DND-41 (cell line): Measurements from ENCODE around the gene SLC38A10.
A peak's percentile ranks its signal among the peaks of the same experiment; 100 is the strongest.

ENCODE experiments used
- ATAC-seq: fragments of 200-7000 bp; cut with Tn5 transposase; 3 replicates; pipeline ENCODE4 v1.9.1; 2021; ENCODE audit warnings: low read depth; ENCODE audit not compliant: insufficient read depth
- DNase-seq: peaks from one replicate; pipeline ENCODE4 v3.0.0-alpha.2; 2020
- H2AFZ ChIP-seq: 2 replicates; pipeline ENCODE4 v1.6.0; 2012; ENCODE audit warnings: low read depth, low read length
- H3K27ac ChIP-seq: 2 replicates; pipeline ENCODE4 v1.5.1; 2012; ENCODE audit warnings: low read length, inconsistent platforms
- H3K27me3 ChIP-seq: fragments of 200-600 bp; sonication (generic); 2 replicates; pipeline ENCODE4 v1.6.0; 2012; ENCODE audit warnings: low read length, mild to moderate bottlenecking, inconsistent platforms; ENCODE audit not compliant: insufficient read depth, poor library complexity
- H3K36me3 ChIP-seq: 2 replicates; pipeline ENCODE4 v1.5.1; 2012; ENCODE audit warnings: low read length, inconsistent platforms; ENCODE audit not compliant: insufficient read depth
- H3K4me1 ChIP-seq: 2 replicates; pipeline ENCODE4 v1.5.1; 2012; ENCODE audit warnings: mild to moderate bottlenecking, low read length; ENCODE audit not compliant: insufficient read depth
- H3K4me2 ChIP-seq: 2 replicates; pipeline ENCODE4 v1.6.0; 2012; ENCODE audit warnings: mild to moderate bottlenecking, moderate library complexity, low read length, inconsistent platforms; ENCODE audit not compliant: insufficient read depth
- H3K4me3 ChIP-seq, 2 experiments: fragments of 200-600 bp in 1 of 2; shearing (Covaris generic) in 1 of 2; 2 replicates each; pipeline ENCODE4 v1.5.1; 2012 to 2016; ENCODE audit warnings: inconsistent platforms in 2 of 2, low read length in 2 of 2, mild to moderate bottlenecking in 2 of 2, low read depth in 1 of 2, moderate library complexity in 1 of 2
- H3K79me2 ChIP-seq: 2 replicates; pipeline ENCODE4 v1.6.0; 2012; ENCODE audit warnings: low read length, inconsistent platforms; ENCODE audit not compliant: insufficient read depth
- H3K9ac ChIP-seq: 2 replicates; pipeline ENCODE4 v1.6.0; 2012; ENCODE audit warnings: low read depth, mild to moderate bottlenecking, inconsistent platforms, low read length, moderate library complexity
- H3K9me3 ChIP-seq: 2 replicates; pipeline ENCODE4 v1.5.1; 2012; ENCODE audit warnings: low read length, moderate library complexity, mild to moderate bottlenecking, inconsistent platforms; ENCODE audit not compliant: insufficient read depth, severe bottlenecking
- H4K20me1 ChIP-seq: 2 replicates; pipeline ENCODE4 v1.6.0; 2012; ENCODE audit warnings: low read length; ENCODE audit not compliant: insufficient read depth
- EZH2 ChIP-seq: IDR thresholded peaks from 3 replicates; pipeline ENCODE4 v1.6.1; 2012; ENCODE audit warnings: borderline replicate concordance, low read depth, mild to moderate bottlenecking, moderate library complexity, low read length, inconsistent platforms; ENCODE audit not compliant: severe bottlenecking
- TF ChIP-seq, protein P1 (sequence below): IDR thresholded peaks from 2 replicates; pipeline ENCODE4 v1.5.1; 2012; ENCODE audit warnings: borderline replicate concordance, low read length, moderate library complexity, mild to moderate bottlenecking; ENCODE audit not compliant: poor library complexity, severe bottlenecking; ENCODE audit errors: extremely low read depth

The SLC38A10 gene

DNA sequence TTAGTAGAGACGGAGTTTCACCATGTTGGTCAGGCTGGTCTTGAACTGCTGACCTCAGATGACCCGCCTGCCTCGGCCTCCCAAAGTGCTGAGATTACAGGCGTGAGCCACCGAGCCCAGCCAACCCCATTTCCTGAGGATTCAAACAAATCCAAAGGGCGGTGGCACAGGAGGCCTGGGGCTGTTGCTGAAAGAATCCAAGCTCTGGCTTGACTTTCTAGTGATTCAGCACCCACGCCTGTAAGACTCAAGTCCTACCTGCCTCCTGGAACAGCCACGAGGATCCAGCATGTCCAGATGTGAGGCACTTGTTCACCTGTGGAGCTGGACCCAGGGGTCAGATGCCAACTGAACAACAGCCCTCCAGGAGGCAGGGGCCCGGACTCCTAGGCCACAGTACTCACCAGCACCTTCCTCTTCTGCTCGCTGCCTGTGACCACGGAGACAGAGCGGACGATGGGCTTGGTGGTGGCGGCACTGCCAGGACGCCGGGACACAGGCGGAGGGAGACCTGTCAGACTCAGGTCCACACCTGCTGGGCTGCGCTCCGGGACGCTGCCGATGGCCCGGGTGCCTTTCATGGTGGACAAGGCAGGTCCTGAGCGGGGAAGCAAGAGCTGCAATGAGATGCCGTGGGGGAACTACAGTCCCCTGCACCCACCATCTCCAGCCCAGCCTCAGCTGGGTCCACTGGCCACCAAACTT is 75.5 kb downstream of the SLC38A10 start:
- no peak for ATAC-seq
- Histone ChIP-seq H3K4me1 (peaks cover 26% of the 10 kb centered on the region), H3K27ac (no peak overlapping the region), H3K4me2 (no peak overlapping the region), H3K36me3 (peaks cover 37% of the 10 kb centered on the region), H3K27me3 (no peaks in the 10 kb centered on the region), H3K4me3 (no peak overlapping the region), H2AFZ (no peak overlapping the region), H4K20me1 (peaks cover 30% of the 10 kb centered on the region), H3K79me2 (peaks cover 23% of the 10 kb centered on the region), H3K9me3 (no peaks in the 10 kb centered on the region), H3K9ac (0 out of 2 replicates have a peak overlapping the region, but pooled peaks have one; percentile 18)
- TF ChIP-seq, protein P1, sequence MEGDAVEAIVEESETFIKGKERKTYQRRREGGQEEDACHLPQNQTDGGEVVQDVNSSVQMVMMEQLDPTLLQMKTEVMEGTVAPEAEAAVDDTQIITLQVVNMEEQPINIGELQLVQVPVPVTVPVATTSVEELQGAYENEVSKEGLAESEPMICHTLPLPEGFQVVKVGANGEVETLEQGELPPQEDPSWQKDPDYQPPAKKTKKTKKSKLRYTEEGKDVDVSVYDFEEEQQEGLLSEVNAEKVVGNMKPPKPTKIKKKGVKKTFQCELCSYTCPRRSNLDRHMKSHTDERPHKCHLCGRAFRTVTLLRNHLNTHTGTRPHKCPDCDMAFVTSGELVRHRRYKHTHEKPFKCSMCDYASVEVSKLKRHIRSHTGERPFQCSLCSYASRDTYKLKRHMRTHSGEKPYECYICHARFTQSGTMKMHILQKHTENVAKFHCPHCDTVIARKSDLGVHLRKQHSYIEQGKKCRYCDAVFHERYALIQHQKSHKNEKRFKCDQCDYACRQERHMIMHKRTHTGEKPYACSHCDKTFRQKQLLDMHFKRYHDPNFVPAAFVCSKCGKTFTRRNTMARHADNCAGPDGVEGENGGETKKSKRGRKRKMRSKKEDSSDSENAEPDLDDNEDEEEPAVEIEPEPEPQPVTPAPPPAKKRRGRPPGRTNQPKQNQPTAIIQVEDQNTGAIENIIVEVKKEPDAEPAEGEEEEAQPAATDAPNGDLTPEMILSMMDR, result no peak
- TF ChIP-seq EZH2, result no peak
- DNase-seq, result no peak

DNA sequence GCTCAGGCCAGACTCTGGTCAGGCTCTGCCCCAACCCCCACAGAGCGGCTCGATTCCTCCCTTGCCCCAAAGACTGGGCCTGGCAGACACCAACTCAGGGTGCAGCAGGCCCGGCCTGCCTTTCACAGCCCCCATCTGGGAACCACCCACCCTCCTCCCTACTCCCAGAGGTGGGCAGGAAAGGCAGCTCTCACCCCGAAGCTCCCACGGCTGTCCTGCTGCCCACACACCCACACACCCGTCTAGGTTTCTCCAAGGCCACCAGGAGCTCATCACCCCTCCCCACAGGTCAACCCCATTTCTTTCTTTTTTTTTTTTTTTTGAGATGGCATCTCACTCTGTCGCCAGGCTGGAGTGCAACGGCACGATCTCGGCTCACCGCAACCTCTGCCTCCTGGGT is 76.1 kb downstream of the SLC38A10 start:
- Histone ChIP-seq H2AFZ (no peak overlapping the region), H3K9me3 (no peaks in the 10 kb centered on the region), H3K4me2 (no peak overlapping the region), H3K4me3 (no peak overlapping the region), H3K9ac (no peak overlapping the region), H4K20me1 (peaks cover 30% of the 10 kb centered on the region), H3K27ac (no peak overlapping the region), H3K27me3 (no peaks in the 10 kb centered on the region), H3K36me3 (peaks cover 37% of the 10 kb centered on the region), H3K4me1 (peaks cover 26% of the 10 kb centered on the region), H3K79me2 (peaks cover 23% of the 10 kb centered on the region)
- DNase-seq, result no peak
- ATAC-seq, result no peak
- TF ChIP-seq, protein P1, result no peak
- no peak for TF ChIP-seq EZH2

DNA sequence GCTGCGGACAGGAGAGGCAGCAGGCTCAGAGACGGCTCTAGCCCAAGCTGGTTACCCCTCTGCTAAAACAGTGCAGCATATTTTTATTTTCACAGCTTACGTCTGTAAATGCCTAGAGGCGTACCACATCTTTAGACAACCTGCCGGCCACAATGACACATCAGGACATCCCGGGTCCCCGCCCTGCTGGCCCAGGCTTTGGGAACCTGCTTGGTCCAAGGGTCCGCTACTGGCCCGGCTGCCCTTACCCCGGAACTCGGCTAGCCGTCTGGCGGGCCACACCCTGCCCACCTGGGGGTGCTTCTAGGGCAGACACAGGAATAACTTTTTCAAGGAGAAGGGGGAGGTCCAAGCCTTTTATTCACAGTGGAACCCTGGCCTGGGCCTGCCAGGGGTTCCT is 76.6 kb downstream of the SLC38A10 start:
- no peak for ATAC-seq
- Histone ChIP-seq H3K79me2 (peaks cover 26% of the 10 kb centered on the region), H3K4me3 (no peak overlapping the region), H2AFZ (no peak overlapping the region), H3K27me3 (no peaks in the 10 kb centered on the region), H3K4me2 (no peak overlapping the region), H3K4me1 (peaks cover 22% of the 10 kb centered on the region), H3K9me3 (no peaks in the 10 kb centered on the region), H3K27ac (no peak overlapping the region), H4K20me1 (peaks cover 34% of the 10 kb centered on the region), H3K36me3 (peaks cover 37% of the 10 kb centered on the region), H3K9ac (no peak overlapping the region)
- no peak for DNase-seq
- TF ChIP-seq EZH2, result no peak
- TF ChIP-seq, protein P1, result no peak

DNA sequence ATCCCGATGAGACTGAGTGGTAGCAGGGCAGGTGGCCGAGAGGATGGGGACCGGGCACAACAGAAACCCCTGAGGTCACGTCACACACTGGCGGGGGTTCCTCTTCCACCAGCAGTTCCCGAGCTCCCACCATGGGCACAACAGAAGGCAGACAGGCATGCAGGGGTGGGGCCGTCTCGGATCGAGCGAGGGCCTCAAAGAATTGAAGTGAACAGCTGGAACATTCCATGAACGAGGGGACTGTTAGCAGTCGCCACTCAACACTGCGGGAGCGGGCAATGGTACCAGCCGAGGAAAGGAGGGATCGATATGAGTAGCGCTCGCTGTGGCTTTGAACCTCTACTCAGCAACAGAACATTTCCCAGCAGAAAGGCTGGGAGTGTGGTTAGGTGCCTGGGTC is 77.6 kb downstream of the SLC38A10 start:
- no peak overlapping the region for H3K4me3 ChIP-seq
- no peak overlapping the region for H3K9ac ChIP-seq
- ATAC-seq (no peak), DNase-seq (no peak)
- no peaks in the 10 kb centered on the region for H3K27me3 ChIP-seq
- H3K36me3 ChIP-seq, result peaks cover 37% of the 10 kb centered on the region
- no peaks in the 10 kb centered on the region for H3K9me3 ChIP-seq
- peaks cover 38% of the 10 kb centered on the region for H4K20me1 ChIP-seq
- H2AFZ ChIP-seq, result no peak overlapping the region
- no peak overlapping the region for H3K4me2 ChIP-seq
- H3K4me1 ChIP-seq, result peaks cover 18% of the 10 kb centered on the region
- TF ChIP-seq, protein P1, result no peak
- no peak for TF ChIP-seq EZH2
- peaks cover 26% of the 10 kb centered on the region for H3K79me2 ChIP-seq
- H3K27ac ChIP-seq, result no peak overlapping the region
